OCI-LY1 (cell line): ENCODE data around the gene RALB.

Experiments used
- H2AFZ ChIP-seq: fragments of 200-600 bp; sonication (generic), shearing (Covaris generic); 2 replicates; pipeline ENCODE4 v1.6.0; 2014; ENCODE audit warnings: antibody characterized with exemption, mild to moderate bottlenecking, low read length
- H3F3A ChIP-seq: fragments of 200-600 bp; sonication (generic), shearing (Covaris generic); 2 replicates; pipeline ENCODE4 v1.6.0; 2014; ENCODE audit warnings: mild to moderate bottlenecking, antibody characterized with exemption, low read length, moderate library complexity; ENCODE audit not compliant: insufficient read depth
- H3K27ac ChIP-seq: fragments of 200-600 bp; sonication (generic); 2 replicates; pipeline ENCODE4 v1.5.1; 2014; ENCODE audit warnings: low read length, mixed run types, mild to moderate bottlenecking, low read depth; ENCODE audit not compliant: poor library complexity, severe bottlenecking
- H3K27me3 ChIP-seq: fragments of 200-600 bp; sonication (generic); 2 replicates; pipeline ENCODE4 v1.6.0; 2014; ENCODE audit warnings: antibody characterized with exemption, mild to moderate bottlenecking, low read length, moderate library complexity; ENCODE audit not compliant: insufficient read depth
- H3K36me3 ChIP-seq: fragments of 200-600 bp; sonication (generic); 2 replicates; pipeline ENCODE4 v1.6.1; 2014; ENCODE audit warnings: mild to moderate bottlenecking, antibody characterized with exemption, low read length, moderate library complexity, mixed read lengths; ENCODE audit not compliant: insufficient read depth
- H3K4me1 ChIP-seq: fragments of 200-600 bp; sonication (generic); 2 replicates; pipeline ENCODE4 v1.5.1; 2014; ENCODE audit warnings: mild to moderate bottlenecking, low read length, moderate library complexity; ENCODE audit not compliant: insufficient read depth, severe bottlenecking
- H3K4me2 ChIP-seq: fragments of 200-600 bp; sonication (generic), shearing (Covaris generic); 2 replicates; pipeline ENCODE4 v1.6.1; 2014; ENCODE audit warnings: low read length
- H3K4me3 ChIP-seq: fragments of 200-600 bp; sonication (generic); 2 replicates; pipeline ENCODE4 v1.5.1; 2014; ENCODE audit warnings: low read length, low read depth, mild to moderate bottlenecking, mixed read lengths; ENCODE audit not compliant: poor library complexity, severe bottlenecking
- H3K79me2 ChIP-seq: fragments of 200-600 bp; shearing (Covaris generic); 2 replicates; pipeline ENCODE4 v1.6.1; 2016; ENCODE audit warnings: mixed run types, low read length, mixed read lengths; ENCODE audit not compliant: insufficient read depth
- H3K9ac ChIP-seq: fragments of 200-600 bp; sonication (generic), shearing (Covaris generic); 2 replicates; pipeline ENCODE4 v1.6.1; 2014; ENCODE audit warnings: mild to moderate bottlenecking, low read length, mixed read lengths
- H3K9me2 ChIP-seq: fragments of 200-600 bp; sonication (generic), shearing (Covaris generic); 2 replicates; pipeline ENCODE4 v1.6.1; 2014; ENCODE audit warnings: low read depth, mild to moderate bottlenecking, low read length, mixed read lengths
- H3K9me3 ChIP-seq: fragments of 200-600 bp; shearing (Covaris generic); 2 replicates; pipeline ENCODE4 v1.6.1; 2014; ENCODE audit warnings: low read length, mixed read lengths
- H4K20me1 ChIP-seq: fragments of 200-600 bp; sonication (generic), shearing (Covaris generic); 2 replicates; pipeline ENCODE4 v1.6.0; 2016; ENCODE audit warnings: mild to moderate bottlenecking, low read length; ENCODE audit not compliant: insufficient read depth
- EZH2 ChIP-seq: fragments of 200-600 bp; sonication (generic), shearing (Covaris generic); IDR thresholded peaks from 2 replicates; pipeline ENCODE4 v1.8.0; 2017; ENCODE audit warnings: borderline replicate concordance, mixed run types, mild to moderate bottlenecking, antibody characterized with exemption, low read length, moderate library complexity, mixed read lengths
- TF ChIP-seq, protein P1 (sequence below): fragments of 200-600 bp; sonication (generic), shearing (Covaris generic); IDR thresholded peaks from 2 replicates; pipeline ENCODE4 v1.5.1; 2017; ENCODE audit warnings: mild to moderate bottlenecking, antibody characterized with exemption, low read length, moderate library complexity, mixed read lengths

RALB gene

DNA sequence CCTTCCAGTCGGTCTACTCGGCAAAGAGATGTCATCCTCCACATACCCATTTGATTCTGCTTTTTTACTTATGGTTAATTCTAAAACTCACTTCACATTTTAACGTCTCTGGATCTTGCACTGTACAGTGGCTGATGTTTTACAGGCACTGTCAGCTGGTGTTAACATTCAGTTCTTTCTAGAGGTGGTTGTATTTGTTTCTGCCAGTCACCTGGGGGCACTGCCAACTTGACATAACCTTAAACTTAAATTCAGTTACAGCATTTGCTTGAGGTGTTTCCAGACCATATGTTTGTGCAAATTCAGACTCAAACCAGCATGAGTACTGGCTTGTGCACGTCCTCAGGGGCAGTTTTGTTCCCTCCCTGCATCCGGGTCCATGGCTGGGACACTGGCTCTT, 24.1 kb upstream of the RALB start:
- Histone ChIP-seq H3K4me1 (peaks cover 93% of the 10 kb centered on the region), H3K9me3 (no peaks in the 10 kb centered on the region), H3K27ac (peak overlapping the region; percentile 98), H4K20me1 (no peaks in the 10 kb centered on the region), H3K4me2 (peak overlapping the region; percentile 96), H2AFZ (no peak overlapping the region), H3F3A (0 out of 2 replicates have a peak, but pooled peaks cover 5% of the 10 kb centered on the region), H3K9me2 (no peaks in the 10 kb centered on the region), H3K27me3 (no peaks in the 10 kb centered on the region), H3K79me2 (no peaks in the 10 kb centered on the region), H3K4me3 (peak overlapping the region; percentile 61), H3K9ac (peak overlapping the region; percentile 86), H3K36me3 (no peaks in the 10 kb centered on the region)
- TF ChIP-seq, protein P1, sequence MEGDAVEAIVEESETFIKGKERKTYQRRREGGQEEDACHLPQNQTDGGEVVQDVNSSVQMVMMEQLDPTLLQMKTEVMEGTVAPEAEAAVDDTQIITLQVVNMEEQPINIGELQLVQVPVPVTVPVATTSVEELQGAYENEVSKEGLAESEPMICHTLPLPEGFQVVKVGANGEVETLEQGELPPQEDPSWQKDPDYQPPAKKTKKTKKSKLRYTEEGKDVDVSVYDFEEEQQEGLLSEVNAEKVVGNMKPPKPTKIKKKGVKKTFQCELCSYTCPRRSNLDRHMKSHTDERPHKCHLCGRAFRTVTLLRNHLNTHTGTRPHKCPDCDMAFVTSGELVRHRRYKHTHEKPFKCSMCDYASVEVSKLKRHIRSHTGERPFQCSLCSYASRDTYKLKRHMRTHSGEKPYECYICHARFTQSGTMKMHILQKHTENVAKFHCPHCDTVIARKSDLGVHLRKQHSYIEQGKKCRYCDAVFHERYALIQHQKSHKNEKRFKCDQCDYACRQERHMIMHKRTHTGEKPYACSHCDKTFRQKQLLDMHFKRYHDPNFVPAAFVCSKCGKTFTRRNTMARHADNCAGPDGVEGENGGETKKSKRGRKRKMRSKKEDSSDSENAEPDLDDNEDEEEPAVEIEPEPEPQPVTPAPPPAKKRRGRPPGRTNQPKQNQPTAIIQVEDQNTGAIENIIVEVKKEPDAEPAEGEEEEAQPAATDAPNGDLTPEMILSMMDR: peak; percentile 72
- no peak for TF ChIP-seq EZH2

DNA sequence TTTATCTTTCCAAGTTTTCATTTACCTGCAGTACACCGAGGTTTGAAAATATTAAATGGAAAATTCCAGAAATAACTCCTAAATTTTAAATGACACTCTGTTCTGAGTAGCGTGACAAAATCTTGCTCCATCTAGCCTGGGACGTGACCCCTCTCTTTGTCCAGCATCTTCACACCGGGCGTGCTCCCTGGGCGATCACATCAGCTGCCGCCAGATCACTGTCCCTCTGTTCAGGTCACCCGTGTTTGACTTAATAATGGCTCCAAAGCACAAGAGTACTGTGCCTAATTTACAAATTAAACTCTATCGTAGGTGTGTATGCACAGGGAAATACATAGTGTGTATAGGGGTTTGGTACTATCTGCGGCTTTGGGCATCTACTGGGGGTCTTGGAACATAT, 23.3 kb upstream of the RALB start:
- H3K79me2 ChIP-seq: no peaks in the 10 kb centered on the region
- H3F3A ChIP-seq: 0 out of 2 replicates have a peak, but pooled peaks cover 5% of the 10 kb centered on the region
- H4K20me1 ChIP-seq: no peaks in the 10 kb centered on the region
- H3K27me3 ChIP-seq: no peaks in the 10 kb centered on the region
- H3K4me2 ChIP-seq: peak overlapping the region; percentile 96
- peak overlapping the region; percentile 86 for H3K9ac ChIP-seq
- H3K4me1 ChIP-seq: peaks cover 86% of the 10 kb centered on the region
- peak overlapping the region; percentile 61 for H3K4me3 ChIP-seq
- no peaks in the 10 kb centered on the region; the same call in 1 of the 2 replicates for H3K36me3 ChIP-seq
- TF ChIP-seq EZH2: no peak
- TF ChIP-seq, protein P1: no peak
- H3K9me3 ChIP-seq: no peaks in the 10 kb centered on the region
- H3K9me2 ChIP-seq: no peaks in the 10 kb centered on the region
- no peak overlapping the region for H2AFZ ChIP-seq
- H3K27ac ChIP-seq: peak overlapping the region; percentile 98

DNA sequence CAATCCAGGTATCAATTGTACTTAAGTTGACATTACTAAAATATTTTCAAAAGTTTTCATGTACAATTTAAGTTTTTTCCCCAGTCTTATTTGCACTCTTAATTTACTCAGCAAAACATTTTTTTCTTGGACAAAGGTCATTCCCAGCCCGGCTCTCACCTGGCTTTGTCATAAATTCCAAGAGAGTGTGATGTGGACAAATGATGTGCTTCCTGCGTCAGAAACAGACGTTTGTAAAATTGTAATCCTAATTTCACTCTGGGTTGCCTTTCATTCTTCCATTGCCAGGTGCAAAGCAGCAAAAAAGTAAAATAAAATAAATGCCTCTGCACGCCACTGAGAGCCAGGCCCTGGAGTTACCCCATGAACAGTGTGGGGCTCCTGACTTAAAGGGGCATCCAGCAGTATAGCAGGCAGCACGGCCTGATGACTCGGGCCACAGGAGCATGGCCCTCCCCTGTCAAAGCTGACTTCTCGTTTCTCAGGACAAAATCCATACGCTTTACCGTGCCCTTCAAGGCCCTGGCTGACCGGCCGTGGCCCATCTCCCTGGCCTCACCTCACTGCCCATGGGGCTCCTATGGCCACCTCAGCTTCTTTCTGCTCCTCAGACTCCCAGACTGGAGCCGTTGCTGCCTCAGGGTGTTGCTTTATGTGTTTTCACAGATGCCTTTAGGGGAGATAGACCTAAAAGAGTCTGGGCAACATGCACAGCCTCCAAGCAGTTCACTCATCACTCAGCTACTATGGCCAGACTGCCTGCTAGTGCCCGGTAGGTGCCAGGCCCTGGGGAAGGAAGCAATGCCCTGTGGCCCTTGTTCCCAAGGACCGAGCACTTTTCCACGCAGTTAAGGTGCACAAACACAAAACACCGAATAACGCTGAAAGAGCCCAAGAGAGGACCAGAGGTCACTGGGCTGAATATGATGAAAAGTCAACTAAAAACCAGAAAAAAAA, 21.9 kb upstream of the RALB start:
- peak overlapping the region; percentile 98 for H3K27ac ChIP-seq
- H3K4me3 ChIP-seq: peak overlapping the region; percentile 61
- TF ChIP-seq, protein P1: no peak
- no peak for TF ChIP-seq EZH2
- peak overlapping the region; percentile 96 for H3K4me2 ChIP-seq
- H3K9ac ChIP-seq: peak overlapping the region; percentile 86
- H3K4me1 ChIP-seq: peaks cover 71% of the 10 kb centered on the region
- no peaks in the 10 kb centered on the region for H3K9me3 ChIP-seq
- H4K20me1 ChIP-seq: no peaks in the 10 kb centered on the region
- H3F3A ChIP-seq: 0 out of 2 replicates have a peak, but pooled peaks cover 5% of the 10 kb centered on the region
- H3K36me3 ChIP-seq: no peaks in the 10 kb centered on the region; the same call in 1 of the 2 replicates
- H3K9me2 ChIP-seq: no peaks in the 10 kb centered on the region
- H2AFZ ChIP-seq: no peak overlapping the region
- no peaks in the 10 kb centered on the region for H3K79me2 ChIP-seq
- H3K27me3 ChIP-seq: no peaks in the 10 kb centered on the region
